ENCODE measurements around the gene SMYD3. TPM values are rescaled to one million over a fixed set of nuclear protein-coding genes. Genes with fewer than 3 reads are reported as not detected.

SMYD3 gene
- total RNA-seq, 1 donor from 2014 or later: 22.9 TPM

DNA sequence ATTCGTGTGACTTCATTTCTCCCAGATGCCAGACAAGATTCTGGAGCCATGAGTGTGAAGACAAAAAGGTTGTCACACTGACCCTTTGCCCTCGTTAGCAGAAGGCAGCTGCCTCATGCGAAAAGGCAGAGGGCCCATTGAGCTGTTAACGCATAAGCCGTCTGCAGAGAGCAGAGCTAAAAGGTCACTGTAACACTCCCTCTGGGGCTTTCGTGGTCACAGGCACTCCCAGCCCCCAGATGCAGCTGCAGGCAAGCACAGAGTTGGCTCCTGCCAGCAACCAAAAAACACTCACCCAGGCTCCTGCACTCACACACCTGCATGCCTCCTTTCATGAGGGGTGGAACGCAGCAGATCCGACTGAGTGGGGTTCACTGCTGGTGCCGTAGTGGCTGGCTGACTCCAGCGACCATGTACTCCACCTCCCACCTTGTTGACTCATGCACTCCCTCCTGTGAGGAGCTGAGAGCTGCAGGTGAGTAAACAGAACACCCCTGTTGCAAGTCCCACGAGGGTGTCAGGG, 287.5 kb downstream of the SMYD3 start:
- intact Hi-C loops (cut with micrococcal nuclease): no loop called here

GRCh38 chr1:246218686-246219085, 288.4 kb downstream of the SMYD3 start:
- intact Hi-C loops (cut with micrococcal nuclease): no loop called here

- intact Hi-C loops (cut with micrococcal nuclease): no loop called here
Observed at GRCh38 chr1:246216906-246217305, 290.2 kb downstream of the SMYD3 start.

GRCh38 chr1:246215510-246215903, 291.6 kb downstream of the SMYD3 start:
- intact Hi-C loops (cut with micrococcal nuclease): no loop called here

- intact Hi-C loops (cut with micrococcal nuclease): no loop called here
Observed at GRCh38 chr1:246214708-246215509, 292.2 kb downstream of the SMYD3 start.

DNA sequence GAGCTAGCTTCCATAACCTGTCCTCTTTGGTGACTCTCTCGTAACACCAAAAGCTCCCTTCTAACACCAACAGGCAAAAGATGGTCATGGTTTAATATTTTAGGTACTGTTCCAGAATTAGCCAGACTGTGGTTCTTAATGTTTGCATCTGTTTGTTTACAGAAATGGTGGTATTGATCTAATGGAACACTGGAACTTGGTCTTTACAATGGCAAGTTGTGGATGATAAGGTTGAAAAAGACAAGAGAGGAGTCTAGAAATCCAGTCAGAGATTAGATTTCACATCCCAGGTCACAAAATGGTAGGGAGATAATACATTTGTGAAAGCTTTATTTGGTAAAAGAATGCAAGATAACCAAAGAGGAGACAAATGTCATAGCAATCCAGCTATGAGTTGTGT, 293.1 kb downstream of the SMYD3 start:
- intact Hi-C loops (cut with micrococcal nuclease): no loop called here

DNA sequence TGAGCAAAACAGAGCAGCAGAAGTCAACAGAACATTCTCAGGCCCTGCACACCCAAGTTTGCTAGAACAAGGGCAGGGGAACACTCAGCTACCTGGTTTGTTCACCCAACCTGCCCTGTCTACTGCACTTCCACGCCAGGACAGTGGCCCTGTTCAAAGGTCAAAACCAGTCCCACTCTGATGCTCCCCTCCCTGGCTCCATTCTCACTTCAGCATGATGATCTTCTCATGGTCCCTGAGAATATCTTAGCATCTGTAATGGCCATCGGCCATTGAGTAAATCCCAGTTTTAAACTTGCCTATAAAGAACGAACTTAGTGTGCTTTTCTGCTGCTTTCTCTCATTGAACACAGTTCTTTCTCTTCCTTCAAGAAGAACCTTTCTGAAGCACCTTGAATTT, 293.6 kb downstream of the SMYD3 start:
- intact Hi-C loops (cut with micrococcal nuclease): no loop called here

- intact Hi-C loops (cut with micrococcal nuclease): no loop called here
Observed at GRCh38 chr1:246213036-246213435, 294.0 kb downstream of the SMYD3 start.

- intact Hi-C loops (cut with micrococcal nuclease): no loop called here
Observed at GRCh38 chr1:246212013-246212412, 295.1 kb downstream of the SMYD3 start.

DNA sequence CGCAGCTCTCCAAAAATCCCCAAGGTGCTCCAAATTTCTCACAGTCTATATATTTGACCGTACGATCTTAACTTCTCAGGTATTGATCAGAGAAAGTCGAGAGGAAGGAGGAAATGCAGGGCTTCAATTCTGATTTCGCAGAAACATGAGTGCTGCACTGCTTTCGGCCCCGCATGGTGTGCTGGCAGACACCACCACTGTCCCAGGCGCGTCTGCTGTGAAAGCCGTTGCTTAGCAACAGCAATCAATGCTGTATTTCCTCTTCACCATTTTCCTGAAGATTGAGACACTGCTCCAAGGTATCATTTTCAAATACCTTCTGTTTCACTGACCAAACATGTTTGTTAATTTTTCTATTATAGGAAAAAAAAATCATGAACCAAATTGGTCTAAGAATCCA, 296.3 kb downstream of the SMYD3 start:
- intact Hi-C loops (cut with micrococcal nuclease): no loop called here

- intact Hi-C loops (cut with micrococcal nuclease): no loop called here
Observed at GRCh38 chr1:246208105-246208504, 299.0 kb downstream of the SMYD3 start.

DNA sequence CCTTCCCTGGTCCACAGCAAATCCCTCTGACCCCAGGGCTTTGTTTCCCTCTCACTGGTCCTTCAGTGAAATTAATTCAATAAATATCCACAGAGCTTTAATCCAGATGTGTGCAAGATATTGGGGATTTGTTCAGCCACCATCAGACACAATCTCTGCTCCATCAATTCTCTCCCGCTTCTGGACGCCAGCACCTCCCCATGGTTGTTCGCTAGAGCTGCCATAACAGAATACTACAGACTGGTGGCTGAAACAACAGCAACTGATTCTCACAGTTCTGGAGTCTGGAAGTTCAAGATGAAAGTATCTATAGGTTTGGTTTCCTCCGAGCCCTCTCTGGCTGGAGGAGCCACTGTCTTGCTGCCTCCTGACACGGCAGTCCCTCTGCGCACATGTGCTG, 303.9 kb downstream of the SMYD3 start:
- intact Hi-C loops (cut with micrococcal nuclease): no loop called here

- intact Hi-C loops (cut with micrococcal nuclease): no loop called here
Observed at GRCh38 chr1:246200738-246201137, 306.3 kb downstream of the SMYD3 start.

DNA sequence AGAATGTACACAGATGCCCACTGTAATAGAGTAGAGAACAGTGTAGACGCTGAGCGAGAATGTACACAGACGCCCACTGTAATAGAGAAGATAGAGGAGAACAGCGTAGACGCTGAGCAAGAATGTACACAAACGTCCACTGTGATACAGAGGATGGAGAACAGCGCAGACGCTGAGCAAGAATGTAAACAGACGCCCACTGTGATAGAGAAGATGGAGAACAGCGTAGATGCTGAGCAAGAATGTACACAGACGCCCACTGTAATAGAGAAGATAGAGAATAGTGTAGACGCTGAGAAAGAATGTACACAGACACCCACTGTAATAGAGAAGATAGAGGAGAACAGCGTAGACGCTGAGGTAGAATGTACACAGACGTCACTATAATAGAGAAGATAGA, 306.9 kb downstream of the SMYD3 start:
- intact Hi-C loops (cut with micrococcal nuclease): no loop called here

GRCh38 chr1:246199086-246199645, 307.9 kb downstream of the SMYD3 start:
- intact Hi-C loops (cut with micrococcal nuclease): no loop called here

DNA sequence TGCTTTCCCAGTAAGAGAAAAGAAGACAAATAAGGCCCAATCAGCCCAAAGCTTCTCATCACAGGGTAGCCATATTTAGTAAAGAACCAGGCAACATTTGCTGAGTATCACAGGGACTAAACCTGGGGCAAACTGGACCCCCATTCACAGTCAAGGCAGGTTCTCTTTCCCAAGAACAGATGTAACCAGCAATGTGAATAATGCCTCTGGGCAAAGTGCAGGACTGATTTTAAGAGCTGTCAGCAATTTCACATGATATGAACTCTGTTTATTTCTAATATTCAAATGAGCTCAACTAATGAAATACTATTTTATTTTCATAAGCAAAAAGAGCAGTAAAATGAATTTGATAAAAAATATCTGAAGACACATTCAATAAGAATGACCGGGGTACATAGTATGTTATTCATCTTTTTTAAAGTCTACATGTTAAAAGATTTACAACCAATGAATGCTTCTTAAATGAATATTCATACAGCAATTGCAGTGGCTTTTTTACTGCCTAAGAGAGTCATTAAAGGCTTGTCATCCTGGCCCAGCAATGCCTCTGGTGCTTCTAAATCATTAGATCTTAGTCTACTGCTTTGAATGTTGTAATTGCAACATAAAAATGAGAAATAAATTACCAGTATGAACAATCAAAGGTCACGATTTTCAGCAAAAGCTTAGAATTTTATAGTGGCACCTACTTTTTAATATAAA, 308.8 kb downstream of the SMYD3 start:
- intact Hi-C loops (cut with micrococcal nuclease): no loop called here

DNA sequence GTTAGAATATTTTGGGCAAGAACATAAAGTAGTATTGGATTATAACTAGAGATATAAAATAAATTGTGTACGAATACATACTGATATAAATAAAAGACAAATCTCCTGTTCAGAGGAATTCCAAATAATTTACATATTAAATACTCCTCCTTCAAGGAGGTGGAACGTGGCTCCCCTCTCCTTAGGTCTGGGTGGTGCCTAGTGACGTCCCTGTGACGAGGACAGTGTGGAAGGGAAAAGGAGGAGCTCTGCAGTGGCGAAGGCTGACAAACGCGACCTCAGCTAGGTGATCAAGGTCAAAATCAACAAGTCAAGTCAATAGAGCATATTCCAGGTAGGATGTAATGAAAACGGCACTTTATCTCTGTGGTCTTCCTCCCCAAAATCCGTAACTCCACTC, 310.0 kb downstream of the SMYD3 start:
- intact Hi-C loops (cut with micrococcal nuclease): no loop called here

- intact Hi-C loops (cut with micrococcal nuclease): no loop called here
Observed at GRCh38 chr1:246195296-246195695, 311.8 kb downstream of the SMYD3 start.

- intact Hi-C loops (cut with micrococcal nuclease): no loop called here
Observed at GRCh38 chr1:246193537-246193936, 313.5 kb downstream of the SMYD3 start.

DNA sequence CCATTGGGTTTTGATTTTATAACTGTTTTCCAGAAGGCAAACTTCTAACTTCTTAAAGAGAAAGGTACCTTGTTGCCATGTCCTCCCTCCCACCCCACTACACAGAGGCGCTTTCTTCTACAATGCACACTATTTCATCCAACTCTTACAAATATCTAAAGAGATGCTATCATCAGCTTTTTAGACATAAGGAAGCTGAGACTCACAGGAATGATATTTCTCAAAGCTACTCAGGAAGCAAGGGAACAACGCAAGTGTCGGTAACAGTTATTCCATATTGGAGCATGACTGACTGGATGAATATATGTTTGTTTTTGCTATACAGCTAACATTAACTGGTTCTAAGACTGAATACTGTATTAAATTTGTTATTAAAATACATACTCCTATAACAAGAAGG, 318.0 kb downstream of the SMYD3 start:
- intact Hi-C loops (cut with micrococcal nuclease): no loop called here

DNA sequence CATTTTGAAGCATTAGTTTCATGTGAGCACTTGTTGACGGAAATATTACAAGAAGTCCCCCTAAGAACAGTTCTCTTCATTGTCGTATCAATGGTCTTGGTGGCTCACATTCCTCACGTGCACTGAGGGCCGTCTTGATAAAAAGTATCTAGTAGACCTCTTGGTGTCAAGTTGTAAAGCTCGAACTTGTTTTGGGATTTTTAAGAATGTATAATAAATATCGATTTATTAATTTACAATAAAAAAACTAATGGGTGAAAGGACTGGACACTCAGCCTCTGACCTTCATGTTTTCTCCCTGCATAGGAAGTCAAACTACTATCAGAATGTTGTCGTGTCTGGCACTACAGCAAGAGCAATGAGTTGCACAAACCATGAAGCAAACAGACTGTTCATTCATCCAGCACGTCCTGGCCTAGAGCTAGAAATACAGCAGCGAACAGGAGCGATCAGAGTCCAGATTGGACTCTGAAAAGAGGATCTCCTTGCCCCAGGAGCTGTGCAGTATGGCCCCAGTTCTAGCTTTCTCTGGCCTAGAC, 319.2 kb downstream of the SMYD3 start:
- intact Hi-C loops (cut with micrococcal nuclease): no loop called here

GRCh38 chr1:246184503-246184902, 322.6 kb downstream of the SMYD3 start:
- intact Hi-C loops (cut with micrococcal nuclease): no loop called here
